Epithelial cell of proximal tubule (primary cell): ENCODE data around the gene OSBPL10. TPM values are rescaled to one million over a fixed set of nuclear protein-coding genes. Genes with fewer than 3 reads are reported as not detected.

Source experiments
- DNase-seq: peaks from one replicate; pipeline ENCODE4 v3.0.0-alpha.2; 2011; ENCODE audit warnings: low read depth
- H3K4me3 ChIP-seq: 2 replicates; pipeline ENCODE4 v1.5.1; 2011; ENCODE audit warnings: low read depth, mild to moderate bottlenecking, low read length
- CTCF ChIP-seq: conservative IDR thresholded peaks from 2 replicates; pipeline ENCODE4 v1.5.1; 2012; ENCODE audit warnings: low read depth, mild to moderate bottlenecking, low read length
- total RNA-seq: library from RNA; depleted of rRNA; stranded (reverse); fragments of >200 nt; gene quantifications from 2 replicates; pipeline ENCODE4 v1.2.3, GENCODE V29; 2015

OSBPL10 gene
- total RNA-seq, 1 donor from 2014 or later = 17.5 TPM

GRCh38 chr3:31636694-31637442 is 344.2 kb downstream of the OSBPL10 start:
- no peak for DNase-seq
- no peak for TF ChIP-seq CTCF
- H3K4me3 ChIP-seq = no peak overlapping the region

GRCh38 chr3:31636049-31636448 is 345.0 kb downstream of the OSBPL10 start:
- no peak for TF ChIP-seq CTCF
- DNase-seq = no peak
- H3K4me3 ChIP-seq = no peak overlapping the region

DNA sequence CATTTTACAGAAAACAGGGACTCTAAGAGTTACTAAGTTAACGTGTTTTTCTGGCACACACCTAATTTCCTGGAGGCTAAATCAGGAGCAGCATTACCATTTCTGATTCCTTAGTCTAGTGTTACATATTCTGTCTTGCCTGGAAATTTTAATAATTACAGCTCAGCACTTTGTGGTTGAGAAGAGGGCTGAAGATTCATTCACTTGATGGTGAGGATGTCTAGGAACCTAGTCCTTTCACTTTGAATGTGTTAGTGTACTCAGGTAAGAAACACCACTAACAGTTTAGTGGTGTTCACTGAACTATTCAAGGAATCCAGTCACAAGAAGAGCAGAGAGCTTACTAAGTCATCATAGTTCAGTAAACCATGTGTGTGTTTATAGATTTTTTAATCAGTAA is 345.5 kb downstream of the OSBPL10 start:
- no peak for TF ChIP-seq CTCF
- H3K4me3 ChIP-seq = no peak overlapping the region
- DNase-seq = no peak

DNA sequence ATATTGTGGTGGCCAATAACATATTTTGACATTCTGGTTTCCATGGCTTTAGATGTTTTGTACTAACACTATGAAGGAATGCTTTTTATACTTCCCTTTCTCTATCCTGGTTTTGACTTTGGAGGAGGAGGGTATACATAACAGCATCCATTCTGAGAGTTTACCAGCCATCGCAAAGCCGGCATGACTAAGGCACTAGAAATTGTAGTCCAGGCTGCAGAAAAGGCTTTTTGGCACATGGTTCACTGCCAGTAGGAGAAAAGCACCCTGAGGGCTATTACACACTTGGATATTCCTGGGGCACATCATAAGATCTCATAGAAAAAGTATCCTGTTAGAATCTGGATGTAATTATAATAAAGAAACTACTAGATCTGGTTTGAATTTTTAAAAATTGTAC is 346.6 kb downstream of the OSBPL10 start:
- DNase-seq = no peak
- no peak for TF ChIP-seq CTCF

GRCh38 chr3:31629054-31629453 is 352.0 kb downstream of the OSBPL10 start:
- no peak overlapping the region for H3K4me3 ChIP-seq
- DNase-seq = no peak
- no peak for TF ChIP-seq CTCF

More for the DNA sequence above, 346.6 kb downstream of the OSBPL10 start:
- H3K4me3 ChIP-seq = no peak overlapping the region

DNA sequence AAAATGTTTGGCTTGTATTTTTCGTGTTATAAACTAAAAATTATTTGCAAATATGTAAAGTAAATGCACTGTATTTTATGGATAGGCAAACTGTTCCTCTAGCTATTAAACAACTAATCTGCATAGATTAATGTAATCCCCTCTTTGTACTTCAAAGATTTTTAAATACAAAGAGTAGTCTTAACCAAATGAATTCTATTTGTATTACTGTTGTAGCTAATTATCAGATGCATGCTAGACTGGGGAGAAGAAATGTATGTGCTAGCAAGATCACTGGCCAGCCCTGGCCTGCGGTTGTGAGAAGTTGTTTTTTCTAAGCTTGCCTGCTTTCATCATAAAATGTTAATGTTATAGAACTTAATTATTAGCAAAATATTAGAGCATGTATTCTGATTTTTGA is 355.7 kb downstream of the OSBPL10 start:
- TF ChIP-seq CTCF = no peak
- no peak for DNase-seq
- H3K4me3 ChIP-seq = no peak overlapping the region
